Measurements from ENCODE around the gene BAX. TPM values are rescaled to one million over a fixed set of nuclear protein-coding genes. Genes with fewer than 3 reads are reported as not detected.
A peak's percentile ranks its signal among the peaks of the same experiment; 100 is the strongest.

BAX gene
- total and polyA plus RNA-seq, 5 donors from 2014 or later, result 47.9 to 92.8 (median 62.5) TPM

- H3K27ac ChIP-seq (ENCODE audit: insufficient read depth, low read length, poor library complexity, severe bottlenecking), result no peak overlapping the region
- no peaks in the 10 kb centered on the region for H3K4me1 ChIP-seq (ENCODE audit: control insufficient read depth, insufficient read depth, low read length, poor library complexity, severe bottlenecking)
- Mint-ChIP-seq H3K4me3 (no peak overlapping the region), H3K4me1 (no peaks in the 10 kb centered on the region), H3K36me3 (no peaks in the 10 kb centered on the region), H3K27ac (no peak overlapping the region), H3K27me3 (no peaks in the 10 kb centered on the region), H3K9me3 (peaks cover 0 to 2% (median 0%) of the 10 kb centered on the region in 7 donors)
- DNase-seq, result no peak
- peaks cover 0 to 4% of the 10 kb centered on the region in 2 experiments for H3K9me3 ChIP-seq (ENCODE audit: control insufficient read depth in 2 of 2, low read length in 2 of 2)
- H3K36me3 ChIP-seq (ENCODE audit: control insufficient read depth, insufficient read depth, low read length), result no peaks in the 10 kb centered on the region
- no peaks in the 10 kb centered on the region for H3K27me3 ChIP-seq (ENCODE audit: control insufficient read depth, insufficient read depth, low read length)
- H3K4me3 ChIP-seq (ENCODE audit: low read depth, low read length), result no peak overlapping the region
- ATAC-seq (ENCODE audit: low read depth in 2 of 2), result no peak
These were observed 7.5 kb upstream of the BAX start for GRCh38 chr19:48947258-48947542.

DNA sequence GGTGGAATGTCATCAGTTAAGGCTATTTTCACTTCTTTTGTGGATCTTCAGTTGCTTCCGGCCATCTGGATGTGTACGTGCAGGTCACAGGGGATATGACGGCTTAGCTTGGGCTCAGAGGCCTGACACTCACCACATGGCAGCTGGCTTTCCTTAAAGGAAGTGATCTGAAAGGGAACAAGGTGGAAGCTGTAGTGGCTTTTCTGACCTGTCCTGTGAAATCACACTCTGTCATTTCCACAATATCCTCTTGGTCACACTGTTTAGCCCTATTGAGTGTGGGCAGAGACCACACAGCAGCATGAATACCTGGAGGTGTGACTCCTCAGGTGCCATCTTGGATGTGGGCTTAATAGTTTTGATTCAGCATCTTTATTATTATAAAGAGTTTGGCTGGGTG, 4.5 kb upstream of the BAX start:
- Mint-ChIP-seq H3K27ac (peak overlapping the region in 1 of 3 donors; percentile 22), H3K36me3 (no peaks in the 10 kb centered on the region), H3K4me3 (peak overlapping the region in 2 of 4 donors; percentile 33 to 48), H3K27me3 (peaks cover 5% of the 10 kb centered on the region), H3K9me3 (peaks cover 0 to 2% (median 0%) of the 10 kb centered on the region in 7 donors), H3K4me1 (peaks cover 0 to 6% (median 3%) of the 10 kb centered on the region in 4 donors)
- peaks cover 8% of the 10 kb centered on the region for H3K4me1 ChIP-seq (ENCODE audit: control insufficient read depth, insufficient read depth, low read length, poor library complexity, severe bottlenecking)
- H3K36me3 ChIP-seq (ENCODE audit: control insufficient read depth, insufficient read depth, low read length), result no peaks in the 10 kb centered on the region
- H3K4me3 ChIP-seq (ENCODE audit: low read depth, low read length), result no peak overlapping the region
- H3K27ac ChIP-seq (ENCODE audit: insufficient read depth, low read length, poor library complexity, severe bottlenecking), result no peak overlapping the region
- peaks cover 0 to 4% of the 10 kb centered on the region in 2 experiments for H3K9me3 ChIP-seq (ENCODE audit: control insufficient read depth in 2 of 2, low read length in 2 of 2)
- no peak for ATAC-seq (ENCODE audit: low read depth in 2 of 2)
- no peaks in the 10 kb centered on the region for H3K27me3 ChIP-seq (ENCODE audit: control insufficient read depth, insufficient read depth, low read length)
- DNase-seq, result no peak

DNA sequence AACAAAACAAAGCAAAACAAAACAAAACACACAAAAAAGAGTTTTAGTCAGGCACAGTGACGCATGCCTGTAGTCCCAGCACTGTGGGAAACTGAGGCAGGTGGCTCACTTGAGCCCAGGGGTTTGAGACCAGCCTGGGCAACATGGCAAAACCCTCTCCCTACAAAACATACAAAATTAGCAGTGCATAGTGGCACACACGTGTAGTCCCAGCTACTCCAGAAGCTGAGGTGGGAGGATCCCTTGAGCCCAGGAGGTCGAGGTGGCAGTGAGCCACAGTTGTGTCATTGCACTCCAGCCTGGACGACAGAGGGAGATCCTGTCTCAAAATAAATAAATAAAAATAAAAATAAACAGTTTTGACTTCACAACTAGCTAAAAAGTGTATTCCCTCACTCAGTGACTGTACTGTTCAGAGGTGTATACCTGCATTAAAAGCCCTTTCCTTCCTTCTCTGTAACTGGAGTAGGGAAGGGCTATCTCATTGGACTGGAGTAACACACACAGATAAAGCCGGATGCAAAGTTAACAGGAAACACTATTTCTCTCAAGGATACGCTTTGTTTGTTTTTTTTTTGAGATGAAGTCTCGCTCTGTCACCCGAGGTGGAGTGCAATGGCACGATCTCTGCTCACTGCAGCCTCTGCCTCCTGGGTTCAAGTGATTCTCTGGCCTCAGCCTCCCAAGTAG, 3.7 kb upstream of the BAX start:
- ATAC-seq (ENCODE audit: low read depth in 2 of 2), result no peak

GRCh38 chr19:48953141-48953540, 1.5 kb upstream of the BAX start:
- H3K9me3 Mint-ChIP-seq, result peaks cover 0 to 2% (median 0%) of the 10 kb centered on the region in 7 donors
- Histone ChIP-seq H3K4me1 (ENCODE audit: control insufficient read depth, insufficient read depth, low read length, poor library complexity, severe bottlenecking) (peaks cover 20% of the 10 kb centered on the region), H3K36me3 (ENCODE audit: control insufficient read depth, insufficient read depth, low read length) (peaks cover 8% of the 10 kb centered on the region), H3K27me3 (ENCODE audit: control insufficient read depth, insufficient read depth, low read length) (no peaks in the 10 kb centered on the region), H3K27ac (ENCODE audit: insufficient read depth, low read length, poor library complexity, severe bottlenecking) (no peak overlapping the region), H3K9me3 (ENCODE audit: control insufficient read depth in 2 of 2, low read length in 2 of 2) (no peaks in the 10 kb centered on the region), H3K4me3 (ENCODE audit: low read depth, low read length) (no peak overlapping the region)
- peak overlapping the region in 3 of 4 donors; percentile 5 to 90 (median 66) for H3K4me3 Mint-ChIP-seq
- peaks cover 12% of the 10 kb centered on the region for H3K36me3 Mint-ChIP-seq
- H3K27me3 Mint-ChIP-seq, result peaks cover 5% of the 10 kb centered on the region
- DNase-seq (no peak), ATAC-seq (ENCODE audit: low read depth in 2 of 2) (no peak)
- no peak overlapping the region for H3K27ac Mint-ChIP-seq
- H3K4me1 Mint-ChIP-seq, result peaks cover 0 to 29% (median 19%) of the 10 kb centered on the region in 4 donors

More for the DNA sequence above, 3.7 kb upstream of the BAX start:
- Histone ChIP-seq H3K9me3 (ENCODE audit: control insufficient read depth in 2 of 2, low read length in 2 of 2) (peaks cover 0 to 4% of the 10 kb centered on the region in 2 experiments), H3K36me3 (ENCODE audit: control insufficient read depth, insufficient read depth, low read length) (no peaks in the 10 kb centered on the region), H3K27ac (ENCODE audit: insufficient read depth, low read length, poor library complexity, severe bottlenecking) (no peak overlapping the region), H3K27me3 (ENCODE audit: control insufficient read depth, insufficient read depth, low read length) (no peaks in the 10 kb centered on the region), H3K4me1 (ENCODE audit: control insufficient read depth, insufficient read depth, low read length, poor library complexity, severe bottlenecking) (peaks cover 16% of the 10 kb centered on the region), H3K4me3 (ENCODE audit: low read depth, low read length) (no peak overlapping the region)
- Mint-ChIP-seq H3K27me3 (peaks cover 5% of the 10 kb centered on the region), H3K36me3 (no peaks in the 10 kb centered on the region), H3K4me1 (peaks cover 0 to 13% (median 4%) of the 10 kb centered on the region in 4 donors), H3K27ac (no peak overlapping the region), H3K9me3 (peaks cover 0 to 2% (median 0%) of the 10 kb centered on the region in 7 donors), H3K4me3 (no peak overlapping the region)
- DNase-seq, result no peak

GRCh38 chr19:48953990-48954594, 583 bp upstream of the BAX start:
- Mint-ChIP-seq H3K9me3 (peaks cover 0 to 1% (median 0%) of the 10 kb centered on the region in 7 donors), H3K36me3 (peaks cover 12% of the 10 kb centered on the region), H3K4me1 (peaks cover 0 to 34% (median 21%) of the 10 kb centered on the region in 4 donors), H3K4me3 (peak overlapping the region; percentile 90 to 94 (median 92)), H3K27ac (peak overlapping the region; percentile 69 to 96 (median 84)), H3K27me3 (peaks cover 5% of the 10 kb centered on the region)
- Histone ChIP-seq H3K27me3 (ENCODE audit: control insufficient read depth, insufficient read depth, low read length) (no peaks in the 10 kb centered on the region), H3K4me1 (ENCODE audit: control insufficient read depth, insufficient read depth, low read length, poor library complexity, severe bottlenecking) (peaks cover 20% of the 10 kb centered on the region), H3K36me3 (ENCODE audit: control insufficient read depth, insufficient read depth, low read length) (peaks cover 8% of the 10 kb centered on the region), H3K27ac (ENCODE audit: insufficient read depth, low read length, poor library complexity, severe bottlenecking) (peak overlapping the region; percentile 80), H3K4me3 (ENCODE audit: low read depth, low read length) (peak overlapping the region; percentile 77), H3K9me3 (ENCODE audit: control insufficient read depth in 2 of 2, low read length in 2 of 2) (no peaks in the 10 kb centered on the region)
- ATAC-seq (ENCODE audit: low read depth in 2 of 2), result no peak
- DNase-seq, result no peak

DNA sequence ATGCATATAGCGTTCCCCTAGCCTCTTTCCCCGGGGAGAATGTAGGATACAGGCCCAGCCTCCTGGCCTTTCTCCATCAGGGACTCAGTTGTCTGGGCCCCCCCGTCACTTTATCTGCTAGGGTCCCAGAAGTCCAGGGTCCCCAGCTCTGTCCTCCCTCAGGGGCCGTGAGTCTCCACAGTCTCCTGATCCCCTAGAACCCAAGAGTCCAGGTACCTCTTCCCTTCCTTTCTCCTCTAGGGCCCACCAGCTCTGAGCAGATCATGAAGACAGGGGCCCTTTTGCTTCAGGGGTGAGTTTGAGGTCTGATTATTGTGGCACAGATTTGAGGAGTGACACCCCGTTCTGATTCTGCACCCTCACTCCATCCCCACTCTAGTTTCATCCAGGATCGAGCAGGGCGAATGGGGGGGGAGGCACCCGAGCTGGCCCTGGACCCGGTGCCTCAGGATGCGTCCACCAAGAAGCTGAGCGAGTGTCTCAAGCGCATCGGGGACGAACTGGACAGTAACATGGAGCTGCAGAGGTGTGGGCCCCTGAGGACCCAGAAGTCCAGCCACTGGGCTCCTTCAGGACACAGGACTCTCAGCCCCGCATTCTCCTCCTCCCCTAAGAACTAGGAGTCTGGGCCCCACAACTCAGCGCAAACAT, 758 bp downstream of the BAX start:
- H3K27me3 ChIP-seq (ENCODE audit: control insufficient read depth, insufficient read depth, low read length), result no peaks in the 10 kb centered on the region
- H3K27ac ChIP-seq (ENCODE audit: insufficient read depth, low read length, poor library complexity, severe bottlenecking), result peak overlapping the region; percentile 80
- peak overlapping the region; percentile 77 for H3K4me3 ChIP-seq (ENCODE audit: low read depth, low read length)

DNA sequence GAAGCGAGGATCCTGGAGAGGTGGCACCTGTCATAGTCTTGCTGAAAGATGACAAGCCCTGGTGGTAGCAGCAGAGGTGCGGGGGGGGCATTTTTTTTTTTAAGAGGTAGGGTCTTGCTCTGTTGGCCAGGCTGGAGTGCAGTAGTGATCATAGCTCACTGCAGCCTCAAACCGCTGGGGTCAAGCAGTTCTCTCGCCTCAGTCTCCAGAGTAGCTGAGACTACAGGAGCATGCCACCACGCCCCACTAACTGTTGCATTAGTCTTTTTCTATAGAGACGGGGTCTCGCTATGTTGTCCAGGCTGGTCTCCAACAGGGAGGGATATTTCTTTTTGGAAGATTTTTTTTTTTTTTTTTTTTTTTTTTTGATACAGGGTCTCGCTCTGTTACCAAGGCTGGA, 3.3 kb downstream of the BAX start:
- Mint-ChIP-seq H3K27ac (peak overlapping the region in 1 of 3 donors; percentile 32), H3K36me3 (peaks cover 12% of the 10 kb centered on the region), H3K4me1 (peaks cover 0 to 54% (median 33%) of the 10 kb centered on the region in 4 donors), H3K9me3 (no peaks in the 10 kb centered on the region), H3K27me3 (peaks cover 5% of the 10 kb centered on the region), H3K4me3 (peak overlapping the region in 2 of 4 donors; percentile 69 to 85)
- H3K27ac ChIP-seq (ENCODE audit: insufficient read depth, low read length, poor library complexity, severe bottlenecking), result no peak overlapping the region
- no peak overlapping the region for H3K4me3 ChIP-seq (ENCODE audit: low read depth, low read length)
- H3K4me1 ChIP-seq (ENCODE audit: control insufficient read depth, insufficient read depth, low read length, poor library complexity, severe bottlenecking), result peaks cover 33% of the 10 kb centered on the region
- H3K27me3 ChIP-seq (ENCODE audit: control insufficient read depth, insufficient read depth, low read length), result no peaks in the 10 kb centered on the region
- no peak for ATAC-seq (ENCODE audit: low read depth in 2 of 2)
- H3K36me3 ChIP-seq (ENCODE audit: control insufficient read depth, insufficient read depth, low read length), result peaks cover 8% of the 10 kb centered on the region
- no peaks in the 10 kb centered on the region for H3K9me3 ChIP-seq (ENCODE audit: control insufficient read depth in 2 of 2, low read length in 2 of 2)
- no peak for DNase-seq

More for the DNA sequence above, 758 bp downstream of the BAX start:
- H3K9me3 Mint-ChIP-seq, result peaks cover 0 to 1% (median 0%) of the 10 kb centered on the region in 7 donors
- ATAC-seq (ENCODE audit: low read depth in 2 of 2) (no peak), DNase-seq (no peak)
- peaks cover 20% of the 10 kb centered on the region for H3K4me1 ChIP-seq (ENCODE audit: control insufficient read depth, insufficient read depth, low read length, poor library complexity, severe bottlenecking)
- peaks cover 5% of the 10 kb centered on the region for H3K27me3 Mint-ChIP-seq
- no peaks in the 10 kb centered on the region for H3K9me3 ChIP-seq (ENCODE audit: control insufficient read depth in 2 of 2, low read length in 2 of 2)
- H3K4me1 Mint-ChIP-seq, result peaks cover 0 to 34% (median 21%) of the 10 kb centered on the region in 4 donors
- H3K36me3 Mint-ChIP-seq, result peaks cover 12% of the 10 kb centered on the region
- H3K27ac Mint-ChIP-seq, result peak overlapping the region; percentile 75 to 84 (median 79)
- H3K36me3 ChIP-seq (ENCODE audit: control insufficient read depth, insufficient read depth, low read length), result peaks cover 8% of the 10 kb centered on the region
- peak overlapping the region; percentile 85 to 93 (median 90) for H3K4me3 Mint-ChIP-seq

All from CD4-positive, CD25-positive, alpha-beta regulatory T cell (primary cell).